Fibroblast of mammary gland (primary cell): ENCODE data around the gene INPPL1.
"Not testable (repeated sequence)": the region's sequence is repeated elsewhere in the genome, so short reads cannot be mapped to it uniquely, and the experiment has no call there.

Experiments
- DNase-seq: peaks from one replicate; pipeline ENCODE4 v3.0.0-alpha.2; 2010; ENCODE audit warnings: low read depth
- H3K4me3 ChIP-seq: 2 replicates; pipeline ENCODE4 v1.5.1; 2011; ENCODE audit warnings: low read depth, mild to moderate bottlenecking, low read length, moderate library complexity; ENCODE audit not compliant: control insufficient read depth
- CTCF ChIP-seq: conservative IDR thresholded peaks from 2 replicates; pipeline ENCODE4 v1.5.1; 2011; ENCODE audit warnings: low read depth, low read length, inconsistent platforms; ENCODE audit not compliant: control insufficient read depth, insufficient read depth

The INPPL1 gene

DNA sequence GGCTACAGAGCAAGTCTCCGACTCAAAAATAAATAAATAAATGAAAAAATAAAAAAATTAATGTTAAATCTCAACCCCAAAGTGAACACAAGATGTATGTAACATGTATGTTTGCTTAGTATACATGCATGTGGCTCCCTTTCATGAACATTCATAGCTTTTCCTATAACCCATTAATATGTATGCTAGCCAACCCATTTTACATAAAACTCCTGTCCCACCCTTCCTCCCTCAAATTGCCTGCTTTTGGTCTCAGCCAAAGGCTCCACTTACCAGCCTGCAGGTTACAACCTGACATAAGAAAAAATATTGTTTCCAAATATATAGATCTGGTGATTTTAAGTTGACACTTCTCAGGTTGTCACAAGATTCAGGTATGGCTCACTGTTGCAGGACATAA lies 36.3 kb upstream of the INPPL1 start:
- no peak for DNase-seq
- no peak overlapping the region for H3K4me3 ChIP-seq
- no peak for TF ChIP-seq CTCF

GRCh38 chr11:72189455-72190250 lies 34.9 kb upstream of the INPPL1 start:
- TF ChIP-seq CTCF: no peak
- no peak for DNase-seq

DNA sequence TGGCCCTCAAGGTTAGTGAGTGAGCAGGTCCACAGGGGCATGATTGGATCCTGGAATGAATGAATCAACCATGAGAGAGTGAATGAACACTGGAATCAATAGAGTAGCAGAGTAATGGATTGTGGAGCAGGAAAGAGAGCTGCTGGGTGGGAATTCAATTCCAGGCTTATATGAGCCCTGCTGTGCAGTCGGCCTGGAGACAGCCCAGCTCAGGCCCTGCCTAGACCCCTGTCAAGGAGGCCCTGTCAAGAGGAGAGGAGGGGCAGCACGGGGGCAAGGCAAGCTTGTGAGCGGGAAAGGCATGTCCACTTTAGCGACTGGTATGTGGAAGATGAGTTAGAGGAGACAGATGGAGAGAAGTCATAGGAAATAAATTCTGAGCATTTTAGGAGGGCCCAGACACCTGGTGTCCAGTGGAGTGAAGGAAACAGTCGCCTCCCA lies 33.9 kb upstream of the INPPL1 start:
- no peak for DNase-seq
- TF ChIP-seq CTCF: no peak
- H3K4me3 ChIP-seq: no peak overlapping the region

More at GRCh38 chr11:72189455-72190250, 34.9 kb upstream of the INPPL1 start:
- no peak overlapping the region for H3K4me3 ChIP-seq

GRCh38 chr11:72191961-72192381 lies 32.6 kb upstream of the INPPL1 start, which contains the start of gene FOLR1:
Gene FOLR1, plus strand, starts transcription at chr11:72192140. Its CDS starts 34 bp downstream, at chr11:72192174.
- no peak for TF ChIP-seq CTCF
- no peak within 1 kb of the TSS for H3K4me3 ChIP-seq
- no peak for DNase-seq

DNA sequence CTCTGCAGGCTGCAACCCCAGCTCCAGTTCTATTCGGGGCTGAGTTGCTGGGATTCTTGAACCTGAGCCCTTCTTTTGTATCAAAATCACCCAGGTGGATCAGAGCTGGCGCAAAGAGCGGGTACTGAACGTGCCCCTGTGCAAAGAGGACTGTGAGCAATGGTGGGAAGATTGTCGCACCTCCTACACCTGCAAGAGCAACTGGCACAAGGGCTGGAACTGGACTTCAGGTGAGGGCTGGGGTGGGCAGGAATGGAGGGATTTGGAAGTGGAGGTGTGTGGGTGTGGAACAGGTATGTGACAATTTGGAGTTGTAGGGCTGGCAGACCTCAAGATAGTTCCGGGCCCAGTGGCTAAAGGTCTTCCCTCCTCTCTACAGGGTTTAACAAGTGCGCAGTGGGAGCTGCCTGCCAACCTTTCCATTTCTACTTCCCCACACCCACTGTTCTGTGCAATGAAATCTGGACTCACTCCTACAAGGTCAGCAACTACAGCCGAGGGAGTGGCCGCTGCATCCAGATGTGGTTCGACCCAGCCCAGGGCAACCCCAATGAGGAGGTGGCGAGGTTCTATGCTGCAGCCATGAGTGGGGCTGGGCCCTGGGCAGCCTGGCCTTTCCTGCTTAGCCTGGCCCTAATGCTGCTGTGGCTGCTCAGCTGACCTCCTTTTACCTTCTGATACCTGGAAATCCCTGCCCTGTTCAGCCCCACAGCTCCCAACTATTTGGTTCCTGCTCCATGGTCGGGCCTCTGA lies 28.9 kb upstream of the INPPL1 start:
- H3K4me3 ChIP-seq: no peak overlapping the region
- no peak for TF ChIP-seq CTCF
- no peak for DNase-seq

- DNase-seq, H3K4me3 ChIP-seq: not testable (repeated sequence)
Observed at GRCh38 chr11:72201445-72201844, 23.1 kb upstream of the INPPL1 start.

DNA sequence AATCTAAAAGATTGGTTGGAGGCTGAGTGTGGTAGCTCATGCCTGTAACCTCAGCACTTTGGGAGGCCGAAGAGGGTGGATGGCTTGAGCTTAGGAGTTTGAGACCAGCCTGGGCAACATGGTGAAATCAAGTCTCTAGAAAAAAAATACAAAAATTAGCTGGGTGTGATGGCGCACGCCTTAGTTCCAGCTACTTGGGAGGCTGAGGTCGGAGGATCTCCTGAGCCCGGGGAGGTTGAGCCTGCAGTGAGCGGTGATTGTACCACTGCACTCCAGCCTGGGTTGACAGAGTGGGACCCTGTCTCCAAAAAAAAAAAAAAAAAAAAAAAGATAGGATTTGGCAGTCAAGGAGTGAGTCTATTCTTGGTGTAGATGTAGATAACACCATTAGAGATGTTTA lies 22.0 kb upstream of the INPPL1 start:
- H3K4me3 ChIP-seq: no peak overlapping the region
- no peak for TF ChIP-seq CTCF
- no peak for DNase-seq
